GM12872 (cell line): ENCODE results near the gene ATRNL1.

Source experiments
- TF ChIP-seq, protein P1 (sequence below): IDR thresholded peaks from 3 replicates; pipeline ENCODE4 v1.5.1; 2011; ENCODE audit warnings: low read depth, mild to moderate bottlenecking, low read length, moderate library complexity; ENCODE audit not compliant: insufficient read depth

ATRNL1 gene

GRCh38 chr10:115222039-115222438 lies 128.9 kb downstream of the ATRNL1 start:
- TF ChIP-seq, protein P1, sequence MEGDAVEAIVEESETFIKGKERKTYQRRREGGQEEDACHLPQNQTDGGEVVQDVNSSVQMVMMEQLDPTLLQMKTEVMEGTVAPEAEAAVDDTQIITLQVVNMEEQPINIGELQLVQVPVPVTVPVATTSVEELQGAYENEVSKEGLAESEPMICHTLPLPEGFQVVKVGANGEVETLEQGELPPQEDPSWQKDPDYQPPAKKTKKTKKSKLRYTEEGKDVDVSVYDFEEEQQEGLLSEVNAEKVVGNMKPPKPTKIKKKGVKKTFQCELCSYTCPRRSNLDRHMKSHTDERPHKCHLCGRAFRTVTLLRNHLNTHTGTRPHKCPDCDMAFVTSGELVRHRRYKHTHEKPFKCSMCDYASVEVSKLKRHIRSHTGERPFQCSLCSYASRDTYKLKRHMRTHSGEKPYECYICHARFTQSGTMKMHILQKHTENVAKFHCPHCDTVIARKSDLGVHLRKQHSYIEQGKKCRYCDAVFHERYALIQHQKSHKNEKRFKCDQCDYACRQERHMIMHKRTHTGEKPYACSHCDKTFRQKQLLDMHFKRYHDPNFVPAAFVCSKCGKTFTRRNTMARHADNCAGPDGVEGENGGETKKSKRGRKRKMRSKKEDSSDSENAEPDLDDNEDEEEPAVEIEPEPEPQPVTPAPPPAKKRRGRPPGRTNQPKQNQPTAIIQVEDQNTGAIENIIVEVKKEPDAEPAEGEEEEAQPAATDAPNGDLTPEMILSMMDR, result no peak

DNA sequence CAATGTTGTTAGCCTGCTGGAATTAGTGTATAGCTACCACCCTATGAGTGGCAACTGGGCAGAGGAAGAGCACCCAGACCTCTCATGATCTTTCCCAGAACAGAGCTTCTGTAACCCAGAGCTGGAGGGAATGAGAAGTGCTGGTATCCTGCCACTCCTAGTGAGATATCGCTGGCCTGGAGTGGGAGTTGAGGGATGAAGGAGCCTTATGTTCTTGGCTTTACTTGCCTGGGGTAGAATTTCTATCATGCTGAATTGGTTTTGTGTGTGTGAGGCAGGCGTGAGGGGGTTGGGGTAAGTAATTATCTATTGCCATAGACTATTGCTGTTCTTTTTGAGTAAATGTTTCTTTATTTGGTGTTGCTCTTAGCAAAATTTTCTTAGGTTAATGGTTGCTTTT lies 146.6 kb downstream of the ATRNL1 start:
- TF ChIP-seq, protein P1, result no peak

DNA sequence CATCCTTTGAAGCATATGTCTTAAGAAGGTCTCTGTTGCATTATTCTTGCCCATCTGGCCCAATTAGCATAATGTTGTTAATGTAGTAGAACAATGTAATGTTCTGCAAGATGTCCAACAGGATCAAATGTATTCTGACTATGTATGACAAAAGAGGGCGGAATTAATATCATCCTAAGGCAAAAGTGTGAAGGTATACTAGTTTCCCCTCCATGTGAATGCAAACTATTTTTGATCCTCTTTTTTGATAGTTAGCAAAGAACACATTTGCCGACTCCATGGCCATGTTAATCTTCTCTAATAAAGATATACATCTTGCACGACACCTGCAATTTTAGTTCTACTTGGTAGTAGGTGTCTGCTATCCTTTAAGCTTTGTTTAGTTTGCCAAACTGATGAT lies 157.6 kb downstream of the ATRNL1 start:
- TF ChIP-seq, protein P1, result no peak

- TF ChIP-seq, protein P1, result no peak
Measured at GRCh38 chr10:115272482-115272881, 179.3 kb downstream of the ATRNL1 start.

- TF ChIP-seq, protein P1, result no peak
Measured at GRCh38 chr10:115278294-115278693, 185.1 kb downstream of the ATRNL1 start.

DNA sequence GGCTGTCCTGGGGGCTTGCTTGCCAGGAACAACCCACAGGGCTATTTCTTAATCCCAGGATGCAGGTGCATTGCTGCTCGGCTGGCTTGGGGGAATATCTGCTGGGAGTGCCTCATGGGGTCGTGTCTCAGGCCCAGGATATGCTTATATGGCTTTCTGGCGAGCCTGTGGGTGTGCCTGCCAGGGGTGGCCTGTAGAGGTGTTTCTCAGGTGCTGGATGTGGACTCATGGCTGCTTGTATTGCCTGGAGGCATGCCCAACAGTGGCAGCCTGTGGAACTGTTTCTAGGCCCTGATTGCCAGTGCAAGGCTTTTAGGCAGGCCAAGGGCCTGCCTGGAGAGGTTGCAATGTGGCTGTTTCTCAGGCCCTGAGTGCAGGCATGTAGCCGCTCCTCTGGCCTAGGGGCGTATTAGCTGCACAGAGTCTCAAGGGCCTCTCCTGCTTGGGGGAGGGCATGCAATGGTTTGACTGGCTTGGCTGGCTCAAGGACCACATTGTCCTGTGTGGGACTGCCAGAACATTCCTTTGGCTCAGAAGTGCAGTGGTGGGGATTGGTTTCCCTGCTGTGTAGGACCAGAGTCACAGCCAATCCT lies 202.1 kb downstream of the ATRNL1 start:
- TF ChIP-seq, protein P1, result no peak

DNA sequence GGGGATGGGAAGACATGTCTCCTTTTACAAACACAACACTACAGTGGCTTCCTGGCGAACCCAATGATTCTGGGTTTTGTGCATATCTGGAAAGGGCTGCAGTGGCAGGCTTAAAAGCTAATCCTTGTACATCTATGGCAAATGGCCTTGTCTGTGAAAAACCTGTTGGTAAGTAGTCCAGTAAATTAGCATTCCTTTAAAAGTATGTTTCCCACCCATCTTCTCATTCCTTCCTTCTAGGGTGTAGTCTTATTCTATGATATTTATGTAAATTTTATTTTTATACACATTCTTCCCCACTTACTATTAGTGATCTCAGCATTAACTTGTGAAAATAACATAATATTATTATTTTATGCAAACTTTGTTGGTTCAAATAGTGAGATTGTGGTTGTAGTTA lies 206.9 kb downstream of the ATRNL1 start:
- TF ChIP-seq, protein P1, result no peak

GRCh38 chr10:115321360-115321759 lies 228.2 kb downstream of the ATRNL1 start:
- TF ChIP-seq, protein P1, result no peak
